Measurements from ENCODE around the gene RASSF4.

DNA sequence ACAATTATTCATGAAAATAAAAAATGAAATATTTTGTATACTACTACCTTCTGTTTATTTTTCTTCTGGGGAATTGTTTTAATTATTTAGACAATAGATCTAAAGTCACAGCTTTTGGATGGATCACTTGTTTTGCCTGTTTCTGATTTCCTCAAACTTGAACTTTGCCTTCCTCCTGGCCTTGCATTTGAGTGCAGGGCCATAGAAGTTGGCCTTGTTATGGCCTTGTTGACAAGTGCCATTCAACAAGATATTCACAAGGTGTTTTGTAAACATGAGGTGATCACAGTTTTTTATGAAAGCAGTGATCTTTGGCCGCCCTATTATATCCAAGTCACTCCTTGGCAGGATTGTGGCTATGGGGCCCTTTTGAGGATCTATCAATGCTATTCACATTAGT, 45.7 kb downstream of the RASSF4 start:
- TF ChIP-seq POLR2A (IDR thresholded peaks at IDR 0.05) (no peak), POLR2AphosphoS5 (IDR thresholded peaks at IDR 0.05) (no peak)

Data from breast epithelium (tissue), 3 donors.